ENCODE data around the gene CNKSR1. TPM values are rescaled to one million over a fixed set of nuclear protein-coding genes. Genes with fewer than 3 reads are reported as not detected.
A peak's percentile ranks its signal among the peaks of the same experiment; 100 is the strongest.

Gene CNKSR1
- total RNA-seq, 1 donor from 2014 or later = 50.2 TPM

- Mint-ChIP-seq H3K4me3 (no peak overlapping the region), H3K4me1 (peaks cover 2% of the 10 kb centered on the region), H3K36me3 (no peaks in the 10 kb centered on the region), H3K27me3 (ENCODE audit: low read depth) (peaks cover 6% of the 10 kb centered on the region), H3K27ac (no peak overlapping the region), H3K9me3 (no peaks in the 10 kb centered on the region)
- no peak for TF ChIP-seq CTCF (IDR thresholded peaks at IDR 0.05; ENCODE audit: unreplicated experiment)
- peak in 1 of 2 experiments; percentile 16 for DNase-seq (ENCODE audit: low spot score in 2 of 2, unreplicated experiment in 2 of 2)
Observed at GRCh38 chr1:26148887-26149286, 28.4 kb upstream of the CNKSR1 start.

GRCh38 chr1:26153966-26154532, 23.2 kb upstream of the CNKSR1 start:
- H3K27me3 Mint-ChIP-seq (ENCODE audit: low read depth) = peaks cover 2% of the 10 kb centered on the region
- H3K4me1 Mint-ChIP-seq = peaks cover 37% of the 10 kb centered on the region
- no peak overlapping the region for H3K27ac Mint-ChIP-seq
- H3K36me3 Mint-ChIP-seq = no peaks in the 10 kb centered on the region
- DNase-seq (ENCODE audit: low spot score in 2 of 2, unreplicated experiment in 2 of 2) = no peak
- H3K9me3 Mint-ChIP-seq = no peaks in the 10 kb centered on the region
- H3K4me3 Mint-ChIP-seq = no peak overlapping the region
- TF ChIP-seq CTCF (IDR thresholded peaks at IDR 0.05; ENCODE audit: unreplicated experiment) = no peak

GRCh38 chr1:26154750-26155149, 22.5 kb upstream of the CNKSR1 start:
- peaks cover 2% of the 10 kb centered on the region for H3K27me3 Mint-ChIP-seq (ENCODE audit: low read depth)
- no peak for DNase-seq (ENCODE audit: low spot score in 2 of 2, unreplicated experiment in 2 of 2)

GRCh38 chr1:26155370-26156284, 21.7 kb upstream of the CNKSR1 start:
- Mint-ChIP-seq H3K4me1 (peaks cover 45% of the 10 kb centered on the region), H3K36me3 (no peaks in the 10 kb centered on the region), H3K4me3 (no peak overlapping the region), H3K27ac (no peak overlapping the region), H3K27me3 (ENCODE audit: low read depth) (peaks cover 2% of the 10 kb centered on the region), H3K9me3 (no peaks in the 10 kb centered on the region)
- DNase-seq (ENCODE audit: low spot score in 2 of 2, unreplicated experiment in 2 of 2) = no peak
- no peak for TF ChIP-seq CTCF (IDR thresholded peaks at IDR 0.05; ENCODE audit: unreplicated experiment)

More at GRCh38 chr1:26154750-26155149, 22.5 kb upstream of the CNKSR1 start:
- TF ChIP-seq CTCF (IDR thresholded peaks at IDR 0.05; ENCODE audit: unreplicated experiment) = no peak
- H3K36me3 Mint-ChIP-seq = no peaks in the 10 kb centered on the region
- peaks cover 44% of the 10 kb centered on the region for H3K4me1 Mint-ChIP-seq
- no peaks in the 10 kb centered on the region for H3K9me3 Mint-ChIP-seq
- H3K27ac Mint-ChIP-seq = no peak overlapping the region
- H3K4me3 Mint-ChIP-seq = no peak overlapping the region

- no peak for TF ChIP-seq CTCF (IDR thresholded peaks at IDR 0.05; ENCODE audit: unreplicated experiment)
- peaks cover 50% of the 10 kb centered on the region for H3K4me1 Mint-ChIP-seq
- no peak for DNase-seq (ENCODE audit: low spot score in 2 of 2, unreplicated experiment in 2 of 2)
- peaks cover 4% of the 10 kb centered on the region for H3K27me3 Mint-ChIP-seq (ENCODE audit: low read depth)
- no peaks in the 10 kb centered on the region for H3K36me3 Mint-ChIP-seq
- no peak overlapping the region for H3K27ac Mint-ChIP-seq
- no peaks in the 10 kb centered on the region for H3K9me3 Mint-ChIP-seq
- peak overlapping the region; percentile 13 for H3K4me3 Mint-ChIP-seq
Observed at GRCh38 chr1:26156285-26157038, 20.8 kb upstream of the CNKSR1 start.
